ENCODE results near the gene PNLIPRP2.

GRCh38 chr10:116607336-116607735 is 13.4 kb upstream of the PNLIPRP2 start:
- TF ChIP-seq CTCF (conservative IDR thresholded peaks at IDR 0.05), result no peak
- no peak for TF ChIP-seq ZFX (IDR thresholded peaks at IDR 0.05)
